H1 (cell line): ENCODE results near the gene IQGAP1. TPM values are rescaled to one million over a fixed set of nuclear protein-coding genes. Genes with fewer than 3 reads are reported as not detected.

ENCODE experiments used
- CTCF ChIP-seq, 3 experiments: IDR thresholded peaks; 1 replicate in 2 of 3; 2 replicates in 1 of 3; pipeline versions ENCODE4 v1.5.1 to v1.6.1; 2011; ENCODE audit warnings: low read length in 3 of 3, mild to moderate bottlenecking in 3 of 3, inconsistent platforms in 2 of 3, low read depth in 1 of 3, moderate library complexity in 1 of 3; ENCODE audit not compliant: insufficient read depth in 1 of 3; ENCODE audit errors: control extremely low read depth in 1 of 3
- GABPA ChIP-seq: IDR thresholded peaks from 2 replicates; pipeline ENCODE4 v1.6.1; 2011; ENCODE audit warnings: mild to moderate bottlenecking, low read length, moderate library complexity, borderline replicate concordance; ENCODE audit not compliant: insufficient read depth
- JUND ChIP-seq: IDR thresholded peaks from 2 replicates; pipeline ENCODE4 v1.6.1; 2011; ENCODE audit warnings: mild to moderate bottlenecking, improper control_type of control experiment, low read length
- SAP30 ChIP-seq: fragments of 300-600 bp; sonication (generic); IDR thresholded peaks from 2 replicates; pipeline ENCODE4 v1.7.1; 2012; ENCODE audit warnings: low read length, moderate library complexity, mild to moderate bottlenecking, inconsistent platforms; ENCODE audit not compliant: insufficient read depth, insufficient replicate concordance
- polyA plus RNA-seq, 7 experiments: library from polyadenylated mRNA; depleted of rRNA in 3 of 7; stranded (reverse) in 5 of 7; unstranded in 2 of 7; fragments of >200 nt in 5 of 7; fragments of 200-250 nt in 2 of 7; gene quantifications; 1 replicate in 5 of 7; 2 replicates in 1 of 7; 4 replicates in 1 of 7; pipeline versions ENCODE4 v1.2.1 to v1.2.3, GENCODE V29; 2011 to 2013; ENCODE audit warnings: missing spikeins in 2 of 7, mixed read lengths in 2 of 7
- total RNA-seq: library from RNA; stranded (reverse); fragmentation: NEBNext Ultra II Directional; extraction: Animal tissue kit (Norgen Biotek cat#: 25700); gene quantifications from 2 replicates; pipeline ENCODE4 v1.2.1, GENCODE V29; 2021
- TF ChIP-seq, protein P1 (sequence below): IDR thresholded peaks from 2 replicates; pipeline ENCODE4 v1.6.1; 2011; ENCODE audit warnings: low read depth, mild to moderate bottlenecking, low read length; ENCODE audit not compliant: insufficient read depth

The IQGAP1 gene
- total and polyA plus RNA-seq, 2 of the 8 experiments (the other 6 are each of a cell fraction or from before 2014, with no cell fraction given): 56.0 to 138 TPM

DNA sequence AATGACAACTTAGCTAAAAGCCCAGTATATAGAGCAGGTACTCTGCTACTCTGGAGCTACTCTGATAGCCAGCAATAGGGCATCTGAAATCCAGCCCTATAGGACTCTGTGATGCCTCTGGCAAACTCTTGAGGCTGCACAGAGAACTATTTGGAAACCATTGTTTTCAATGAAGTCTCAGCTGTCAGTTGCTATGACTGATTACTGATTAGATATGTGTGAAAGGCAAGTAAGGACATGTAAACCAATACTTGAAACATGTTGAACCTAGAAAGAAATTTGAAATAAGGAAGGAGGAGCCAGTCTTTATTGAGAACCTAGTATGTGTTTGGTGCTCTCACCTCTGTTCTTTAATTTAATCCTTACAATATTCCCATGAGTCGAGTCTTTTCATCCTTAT is 101.5 kb downstream of the IQGAP1 start (continued):
- TF ChIP-seq CTCF (IDR thresholded peaks at IDR 0.05; ENCODE audit: control extremely low read depth in 1 of 3, insufficient read depth in 1 of 3, low read depth in 1 of 3, low read length in 3 of 3) (no peak), JUND (no peak), GABPA (no peak), SAP30 (no peak)
- TF ChIP-seq, protein P1, sequence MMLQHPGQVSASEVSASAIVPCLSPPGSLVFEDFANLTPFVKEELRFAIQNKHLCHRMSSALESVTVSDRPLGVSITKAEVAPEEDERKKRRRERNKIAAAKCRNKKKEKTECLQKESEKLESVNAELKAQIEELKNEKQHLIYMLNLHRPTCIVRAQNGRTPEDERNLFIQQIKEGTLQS: no peak
